H1 (cell line): Measurements from ENCODE around the gene CERCAM.

Experiments
- EZH2 ChIP-seq: fragments of 200-600 bp; sonication (generic); IDR thresholded peaks from 2 replicates; pipeline ENCODE4 v1.7.1; 2012; ENCODE audit warnings: low read depth, mild to moderate bottlenecking, moderate library complexity, low read length, inconsistent platforms; ENCODE audit not compliant: severe bottlenecking
- RAD21 ChIP-seq, 2 experiments: IDR thresholded peaks in 1 of 2; conservative IDR thresholded peaks in 1 of 2; 2 replicates each; pipeline ENCODE4 v1.6.1; 2011; ENCODE audit warnings: low read depth in 2 of 2, low read length in 2 of 2, improper control_type of control experiment in 1 of 2, inconsistent platforms in 1 of 2, mild to moderate bottlenecking in 1 of 2, moderate library complexity in 1 of 2
- YY1 ChIP-seq: IDR thresholded peaks from 2 replicates; pipeline ENCODE4 v1.6.1; 2011; ENCODE audit warnings: low read depth, mild to moderate bottlenecking, low read length

GRCh38 chr9:128429513-128430086 lies 8.9 kb downstream of the CERCAM start:
- TF ChIP-seq YY1 (no peak), RAD21 (IDR thresholded peaks at IDR 0.05 in 1 of 2, conservative IDR thresholded peaks at IDR 0.05 in 1 of 2; ENCODE audit: low read depth in 2 of 2, low read length in 2 of 2) (no peak), EZH2 (no peak)
